Measurements from ENCODE around the gene B3GNT2. TPM values are rescaled to one million over a fixed set of nuclear protein-coding genes. Genes with fewer than 3 reads are reported as not detected.

B3GNT2 gene
- total RNA-seq, 4 donors from 2014 or later, result 12.6 to 41.9 (median 28.0) TPM

GRCh38 chr2:62178741-62179271, 17.1 kb upstream of the B3GNT2 start:
- Histone ChIP-seq H3K27ac (peak overlapping the region in 2 of 4 donors; percentile 47 to 66), H3K9me3 (no peaks in the 10 kb centered on the region), H3K36me3 (no peaks in the 10 kb centered on the region), H3K4me1 (peaks cover 0 to 27% (median 0%) of the 10 kb centered on the region in 4 donors), H3K27me3 (no peaks in the 10 kb centered on the region), H3K4me3 (no peak overlapping the region)
- DNase-seq (ENCODE audit: low spot score in 2 of 2), result peak in 1 of 2 donors; percentile 40
- 45 to 59% methylated on average over 5 of the region's 5 CpGs for WGBS, 2 donors
- TF ChIP-seq POLR2A (IDR thresholded peaks at IDR 0.05) (no peak), EP300 (IDR thresholded peaks at IDR 0.05) (peak in 1 of 2 donors; percentile 64)

DNA sequence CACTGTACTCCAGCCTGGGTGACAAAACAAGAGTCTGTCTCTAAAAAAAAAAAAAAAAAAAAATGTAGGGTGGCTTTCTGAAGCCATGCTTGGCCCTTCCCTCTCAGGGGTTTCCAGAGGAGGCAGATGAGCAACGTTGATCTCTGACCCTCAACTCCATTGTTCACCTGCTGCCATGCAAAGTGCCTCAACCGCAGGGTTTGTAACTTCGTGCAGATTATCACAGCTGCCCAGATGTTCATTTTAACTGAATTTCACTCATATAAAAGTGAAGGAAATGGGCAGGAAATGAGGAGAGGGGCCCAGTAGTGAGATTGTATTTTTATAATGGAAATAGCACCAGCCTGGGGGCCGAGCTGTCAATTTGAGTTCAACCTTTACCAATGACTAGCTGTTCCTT, 14.9 kb upstream of the B3GNT2 start:
- TF ChIP-seq EP300 (IDR thresholded peaks at IDR 0.05) (no peak), POLR2A (IDR thresholded peaks at IDR 0.05) (no peak)
- TF ChIP-seq, protein P1, sequence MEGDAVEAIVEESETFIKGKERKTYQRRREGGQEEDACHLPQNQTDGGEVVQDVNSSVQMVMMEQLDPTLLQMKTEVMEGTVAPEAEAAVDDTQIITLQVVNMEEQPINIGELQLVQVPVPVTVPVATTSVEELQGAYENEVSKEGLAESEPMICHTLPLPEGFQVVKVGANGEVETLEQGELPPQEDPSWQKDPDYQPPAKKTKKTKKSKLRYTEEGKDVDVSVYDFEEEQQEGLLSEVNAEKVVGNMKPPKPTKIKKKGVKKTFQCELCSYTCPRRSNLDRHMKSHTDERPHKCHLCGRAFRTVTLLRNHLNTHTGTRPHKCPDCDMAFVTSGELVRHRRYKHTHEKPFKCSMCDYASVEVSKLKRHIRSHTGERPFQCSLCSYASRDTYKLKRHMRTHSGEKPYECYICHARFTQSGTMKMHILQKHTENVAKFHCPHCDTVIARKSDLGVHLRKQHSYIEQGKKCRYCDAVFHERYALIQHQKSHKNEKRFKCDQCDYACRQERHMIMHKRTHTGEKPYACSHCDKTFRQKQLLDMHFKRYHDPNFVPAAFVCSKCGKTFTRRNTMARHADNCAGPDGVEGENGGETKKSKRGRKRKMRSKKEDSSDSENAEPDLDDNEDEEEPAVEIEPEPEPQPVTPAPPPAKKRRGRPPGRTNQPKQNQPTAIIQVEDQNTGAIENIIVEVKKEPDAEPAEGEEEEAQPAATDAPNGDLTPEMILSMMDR (IDR thresholded peaks at IDR 0.05), result no peak
- Histone ChIP-seq H3K4me3 (no peak overlapping the region), H3K27me3 (no peaks in the 10 kb centered on the region), H3K27ac (no peak overlapping the region), H3K36me3 (no peaks in the 10 kb centered on the region), H3K9me3 (no peaks in the 10 kb centered on the region), H3K4me1 (peaks cover 0 to 28% (median under 1%) of the 10 kb centered on the region in 4 donors)
- WGBS, 2 donors, result 73 to 81% methylated on average over 4 of the region's 4 CpGs
- DNase-seq (ENCODE audit: low spot score in 2 of 2), result no peak

DNA sequence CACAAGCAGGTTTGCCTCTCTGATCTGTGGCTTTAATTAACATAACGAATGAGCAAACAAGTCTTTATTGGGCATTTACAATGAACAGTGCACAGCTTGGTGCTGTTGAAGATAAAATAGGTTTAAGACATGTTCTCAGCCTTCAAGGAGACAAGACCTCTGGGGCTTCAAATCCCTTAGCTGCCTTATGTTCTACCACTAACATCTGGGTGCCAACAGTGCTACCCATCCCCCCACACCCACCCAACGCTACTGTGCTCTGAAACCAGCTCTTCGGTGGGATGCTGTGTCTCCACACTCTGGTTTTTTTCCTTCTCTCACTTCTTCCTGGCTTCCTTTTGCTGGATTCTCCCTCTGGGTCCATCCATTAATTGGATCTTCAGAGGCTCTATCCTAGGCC, 14.1 kb upstream of the B3GNT2 start:
- no peak for DNase-seq (ENCODE audit: low spot score in 2 of 2)
- TF ChIP-seq POLR2A (IDR thresholded peaks at IDR 0.05) (no peak), EP300 (IDR thresholded peaks at IDR 0.05) (no peak)
- TF ChIP-seq, protein P1 (IDR thresholded peaks at IDR 0.05), result no peak
- Histone ChIP-seq H3K27ac (no peak overlapping the region), H3K4me3 (no peak overlapping the region), H3K36me3 (no peaks in the 10 kb centered on the region), H3K4me1 (peaks cover 0 to 32% (median 2%) of the 10 kb centered on the region in 4 donors), H3K9me3 (no peaks in the 10 kb centered on the region), H3K27me3 (no peaks in the 10 kb centered on the region)
- WGBS, 2 donors, result 85 to 90% methylated on average over 3 of the region's 3 CpGs

- WGBS, 2 donors, result 20 to 56% methylated on average over 3 of the region's 3 CpGs
- no peak for DNase-seq (ENCODE audit: low spot score in 2 of 2)
- peaks cover 0 to 8% (median 4%) of the 10 kb centered on the region in 4 donors for H3K4me1 ChIP-seq
- TF ChIP-seq, protein P1 (IDR thresholded peaks at IDR 0.05), result no peak
- no peak for TF ChIP-seq EP300 (IDR thresholded peaks at IDR 0.05)
- H3K27ac ChIP-seq, result no peak overlapping the region
- H3K4me3 ChIP-seq, result no peak overlapping the region
- H3K27me3 ChIP-seq, result no peaks in the 10 kb centered on the region
- no peaks in the 10 kb centered on the region for H3K36me3 ChIP-seq
- H3K9me3 ChIP-seq, result no peaks in the 10 kb centered on the region
Measured at GRCh38 chr2:62184512-62185230, 11.2 kb upstream of the B3GNT2 start.

DNA sequence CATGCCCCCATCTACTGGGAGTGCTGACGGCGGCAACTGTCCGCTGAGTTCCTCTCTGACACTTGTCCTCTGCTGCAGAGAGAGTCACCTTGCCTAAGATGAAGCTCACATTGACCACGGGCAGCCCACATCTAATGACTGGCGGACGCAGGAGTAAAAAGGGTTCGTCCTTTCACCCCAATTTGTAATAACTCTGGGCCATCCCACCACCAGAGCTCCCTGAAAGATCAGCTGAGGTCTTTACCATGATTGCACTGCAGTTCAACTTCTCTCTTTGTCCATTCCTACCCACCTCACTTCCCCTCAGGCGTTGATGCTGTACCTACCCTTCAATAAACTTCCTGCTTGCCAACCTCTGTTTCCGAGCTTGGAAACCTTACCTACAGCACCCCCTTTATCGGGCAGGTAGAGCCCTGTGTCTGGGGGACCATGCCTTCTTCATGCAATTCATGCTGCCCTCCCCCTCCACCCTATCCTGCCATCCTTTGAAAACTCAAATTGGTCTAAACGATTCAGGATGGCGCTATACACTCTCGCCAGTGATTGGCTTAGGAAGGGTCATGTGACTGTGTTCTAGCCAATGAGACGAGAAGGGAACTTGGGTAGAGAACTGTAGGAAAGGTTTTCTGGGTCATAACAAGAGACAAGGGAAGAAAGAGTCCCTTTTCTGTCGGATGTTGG, 10.3 kb upstream of the B3GNT2 start:
- no peak for TF ChIP-seq POLR2A (IDR thresholded peaks at IDR 0.05)
- TF ChIP-seq, protein P1 (IDR thresholded peaks at IDR 0.05), result no peak
- TF ChIP-seq EP300 (IDR thresholded peaks at IDR 0.05), result no peak
- no peak for DNase-seq (ENCODE audit: low spot score in 2 of 2)
- Histone ChIP-seq H3K9me3 (no peaks in the 10 kb centered on the region), H3K27me3 (no peaks in the 10 kb centered on the region), H3K36me3 (no peaks in the 10 kb centered on the region), H3K27ac (no peak overlapping the region), H3K4me1 (peaks cover 0 to 8% (median 4%) of the 10 kb centered on the region in 4 donors), H3K4me3 (no peak overlapping the region)
- WGBS, 2 donors, result 87 to 89% methylated on average over 15 of the region's 15 CpGs
